ENCODE measurements around the gene MED31.
"Not testable (repeated sequence)": the region's sequence is repeated elsewhere in the genome, so short reads cannot be mapped to it uniquely, and the experiment has no call there.

MED31 gene

DNA sequence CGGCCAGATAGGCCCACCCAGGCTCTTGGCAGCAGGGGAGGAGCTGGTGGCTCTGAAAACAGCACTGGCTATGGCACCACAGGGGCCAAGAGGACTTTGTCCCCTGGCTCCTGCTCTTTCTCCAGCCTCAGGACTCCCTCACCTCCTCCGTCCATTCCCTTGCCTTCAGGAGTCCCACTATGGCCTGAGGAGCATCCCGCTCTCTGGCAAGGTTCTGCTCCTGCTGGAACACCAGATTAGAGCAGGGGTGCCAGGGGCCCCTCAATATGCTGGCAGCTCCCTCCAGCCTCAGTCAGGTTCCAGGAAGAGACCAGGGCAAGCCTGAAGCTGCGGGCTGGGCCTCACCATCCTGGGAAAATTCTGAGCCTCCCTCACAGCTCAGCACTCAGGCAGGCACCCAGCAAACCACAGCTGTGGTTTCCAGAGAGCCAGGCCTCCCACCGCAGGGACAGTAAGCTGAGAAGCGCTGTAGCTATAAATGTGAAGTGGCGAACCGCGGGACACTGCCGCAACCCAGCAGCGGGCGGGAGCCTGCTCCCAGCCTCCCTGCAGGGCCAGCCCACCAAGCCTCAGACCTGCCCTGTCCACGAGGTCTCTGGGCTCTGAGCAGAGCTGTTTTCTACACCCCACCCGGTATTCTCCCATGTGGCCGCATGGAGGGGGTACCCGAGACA lies 25.9 kb upstream of the MED31 start:
- no peak for DNase-seq (ENCODE audit: low spot score)

DNA sequence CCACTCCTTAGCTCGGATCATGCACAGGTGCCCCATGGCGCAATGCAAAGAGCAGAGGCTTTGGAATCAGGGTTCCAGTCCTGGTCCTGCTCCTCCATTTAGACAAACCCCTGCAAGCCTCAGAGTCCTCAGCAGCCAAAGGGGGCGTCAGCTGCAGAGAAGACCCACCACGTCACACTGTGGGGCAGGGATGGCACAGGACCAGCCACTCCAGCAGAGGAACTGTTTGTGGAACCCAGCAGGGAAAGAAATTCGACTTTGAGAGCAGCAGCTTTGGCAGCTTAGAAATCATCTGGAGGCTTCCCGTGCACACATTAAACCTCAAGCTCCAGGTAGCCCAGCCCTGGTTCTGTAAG lies 25.4 kb upstream of the MED31 start:
- no peak for DNase-seq (ENCODE audit: low spot score)

DNA sequence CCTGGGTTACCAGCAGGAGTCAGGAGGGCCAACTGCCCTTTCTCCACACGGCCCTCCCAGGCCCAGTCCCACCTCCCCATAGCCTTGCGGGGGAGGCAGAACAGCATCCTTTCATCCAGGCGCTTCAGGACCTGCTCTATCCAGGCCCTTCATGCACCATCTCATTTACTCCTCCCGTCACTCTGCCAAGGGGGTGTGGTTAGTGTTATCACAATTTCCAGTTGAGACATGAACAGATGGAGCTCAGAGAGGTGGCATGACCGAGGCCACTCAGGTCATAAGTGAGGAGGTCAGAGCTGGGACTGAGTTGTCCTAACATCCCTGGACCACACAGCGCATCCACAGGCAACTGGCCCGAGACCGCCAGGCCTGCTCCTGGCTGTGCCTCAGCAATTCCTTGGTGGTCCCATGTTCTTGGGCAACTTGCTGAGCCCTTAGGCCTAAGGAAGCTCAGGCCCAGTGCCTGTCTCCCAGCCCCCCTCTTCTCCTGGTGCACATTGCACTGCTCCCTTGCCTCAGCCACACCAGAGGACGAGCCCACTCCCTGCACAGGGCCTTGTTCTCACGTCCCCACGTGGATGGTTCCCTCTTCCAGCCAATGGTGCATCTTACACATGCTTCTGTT lies 23.9 kb upstream of the MED31 start:
- DNase-seq (ENCODE audit: low spot score): no peak

DNA sequence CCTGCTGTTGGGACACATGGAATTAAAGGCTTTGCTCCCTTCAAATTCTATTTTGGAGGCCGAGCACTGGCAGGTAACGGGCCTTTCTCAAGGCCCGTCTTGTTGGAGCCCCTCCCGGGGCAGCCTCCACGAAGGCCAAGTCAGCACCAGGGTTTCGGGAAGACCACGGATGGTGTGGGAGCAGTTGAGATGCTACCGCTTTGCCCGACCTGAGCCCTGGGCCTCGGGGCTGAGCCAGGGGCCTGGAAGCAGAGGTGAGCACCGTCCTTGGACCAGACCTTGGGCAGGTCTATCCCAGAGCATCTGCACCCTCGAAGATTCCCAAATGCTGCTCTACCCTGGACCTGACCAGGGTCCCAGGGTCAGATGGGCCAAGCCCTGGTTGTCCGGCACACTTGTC lies 23.2 kb upstream of the MED31 start:
- DNase-seq (ENCODE audit: low spot score): no peak

DNA sequence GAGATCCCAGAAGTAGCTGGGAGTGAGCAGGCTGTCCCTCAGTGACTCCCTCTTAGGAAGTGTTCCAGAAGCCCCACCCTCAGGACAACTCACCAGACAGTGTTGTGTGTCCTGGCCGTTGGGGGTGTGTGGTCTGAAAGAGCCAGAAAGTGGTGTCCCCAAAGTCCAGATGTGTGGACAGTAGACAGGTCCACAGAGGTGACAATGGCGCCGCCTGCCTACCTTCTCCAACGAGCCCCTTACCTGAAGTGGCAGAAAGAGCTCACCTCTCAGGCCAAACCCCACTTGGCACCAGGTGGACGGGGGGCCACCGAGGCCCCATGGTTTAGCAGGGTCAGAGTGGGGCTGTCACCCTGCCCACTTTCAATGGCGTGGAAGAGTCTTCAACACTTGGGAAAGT lies 20.0 kb upstream of the MED31 start:
- no peak for DNase-seq (ENCODE audit: low spot score)

DNA sequence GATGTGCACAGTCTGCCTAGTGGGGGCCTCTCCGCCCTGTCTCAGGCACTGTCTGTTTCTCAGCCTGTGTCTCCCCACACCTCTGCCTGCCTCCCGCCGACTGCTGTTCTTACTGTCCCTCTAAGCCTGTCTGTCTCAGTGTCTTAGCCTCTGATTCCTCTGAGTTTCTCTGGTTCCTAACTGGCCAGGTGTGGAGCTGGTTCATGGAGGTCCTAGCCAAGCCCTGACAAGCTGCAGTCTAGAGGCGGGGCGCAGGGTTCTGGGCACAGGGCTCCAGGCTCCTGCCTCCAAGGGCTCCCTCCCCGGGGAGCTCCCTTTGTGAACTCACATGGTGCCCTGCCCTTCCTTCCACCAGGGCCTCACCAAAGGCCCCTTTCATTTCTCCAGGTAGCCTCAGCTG lies 19.6 kb upstream of the MED31 start:
- DNase-seq (ENCODE audit: low spot score): no peak

DNA sequence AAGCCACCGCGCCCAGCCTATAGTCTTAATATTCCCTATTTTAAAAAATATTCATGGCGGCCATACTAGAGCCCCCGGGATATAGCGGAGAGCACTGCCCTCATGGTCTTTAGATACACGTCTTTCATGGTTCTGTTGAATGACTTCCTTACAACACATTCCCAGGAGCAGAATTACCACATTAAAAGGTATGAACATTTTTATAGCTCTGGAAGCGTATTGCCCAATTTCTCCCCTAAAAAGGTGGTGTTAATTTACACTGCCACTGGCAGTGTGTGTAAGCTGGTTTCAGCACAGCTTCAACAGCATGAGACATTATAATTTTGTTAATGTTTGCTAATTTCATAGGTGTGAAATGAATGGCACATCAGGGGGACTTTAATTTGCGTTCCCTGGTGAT lies 19.2 kb upstream of the MED31 start:
- DNase-seq (ENCODE audit: low spot score): no peak

DNA sequence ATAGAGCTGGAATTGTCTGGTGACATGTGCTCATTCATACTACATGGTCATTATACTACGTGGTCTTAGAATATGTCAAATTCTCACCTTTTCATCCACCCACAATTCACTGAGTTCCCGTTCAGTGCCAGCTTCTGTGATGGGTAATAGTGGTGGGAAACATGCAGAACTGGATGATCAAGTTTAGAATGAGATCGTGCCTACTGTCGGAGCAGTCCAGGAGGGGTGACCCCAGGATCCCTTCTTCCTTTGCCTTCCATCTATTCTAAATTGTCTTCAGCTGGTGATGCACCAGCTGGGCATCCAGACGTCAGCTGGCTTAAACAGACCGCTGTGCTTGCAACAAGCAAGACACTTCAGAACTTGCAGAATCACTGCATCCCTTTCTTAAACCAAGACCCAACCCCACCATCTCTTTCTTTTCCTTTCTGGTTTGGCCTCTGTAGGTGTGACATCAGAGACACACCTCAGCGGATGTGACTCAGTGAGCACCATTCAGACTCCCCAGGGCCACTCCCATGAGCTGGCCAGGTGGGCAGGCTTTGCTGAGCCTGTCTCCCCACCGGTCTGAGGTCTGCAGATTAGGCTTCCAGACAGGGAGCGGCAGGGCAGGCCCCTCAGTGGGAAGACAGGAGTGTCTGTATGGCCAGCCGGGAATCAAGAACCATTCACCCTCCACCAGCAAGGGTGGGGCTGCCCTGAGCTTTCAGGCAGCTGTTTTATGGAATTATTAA lies 18.2 kb upstream of the MED31 start:
- no peak for DNase-seq (ENCODE audit: low spot score)

DNA sequence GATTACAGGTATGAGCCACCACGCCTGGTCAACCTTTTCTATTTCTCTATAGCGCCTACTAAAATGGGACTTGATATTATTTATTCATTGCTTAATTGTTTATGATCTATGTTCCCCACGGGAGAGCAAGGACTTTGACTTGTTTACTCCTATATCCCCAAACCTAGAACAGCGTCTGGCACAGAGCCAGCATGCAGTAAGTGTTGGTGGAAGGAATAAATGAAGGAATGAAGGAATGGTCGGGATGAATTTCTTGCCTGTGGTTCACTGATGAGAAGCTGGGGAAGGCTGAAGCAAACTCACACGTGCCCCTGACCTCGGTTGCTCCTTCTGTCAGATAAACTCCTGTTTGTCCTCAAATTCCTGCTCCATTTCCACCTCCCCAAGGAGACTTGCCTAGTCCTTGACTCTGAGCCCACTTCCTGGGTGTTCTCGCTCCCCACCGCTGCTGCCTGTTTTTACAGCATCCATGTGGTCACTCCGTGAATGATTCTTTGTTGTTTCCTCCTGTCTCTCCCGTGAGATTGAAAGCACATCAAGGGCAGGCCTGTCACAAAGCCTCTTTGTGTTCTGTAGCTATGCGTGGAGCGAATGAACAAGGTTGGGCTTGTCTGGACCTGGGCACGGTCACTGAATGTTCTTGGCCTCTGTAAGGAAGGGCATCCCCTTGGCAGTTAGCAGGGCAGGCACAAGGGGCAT lies 17.5 kb upstream of the MED31 start:
- DNase-seq (ENCODE audit: low spot score): no peak

DNA sequence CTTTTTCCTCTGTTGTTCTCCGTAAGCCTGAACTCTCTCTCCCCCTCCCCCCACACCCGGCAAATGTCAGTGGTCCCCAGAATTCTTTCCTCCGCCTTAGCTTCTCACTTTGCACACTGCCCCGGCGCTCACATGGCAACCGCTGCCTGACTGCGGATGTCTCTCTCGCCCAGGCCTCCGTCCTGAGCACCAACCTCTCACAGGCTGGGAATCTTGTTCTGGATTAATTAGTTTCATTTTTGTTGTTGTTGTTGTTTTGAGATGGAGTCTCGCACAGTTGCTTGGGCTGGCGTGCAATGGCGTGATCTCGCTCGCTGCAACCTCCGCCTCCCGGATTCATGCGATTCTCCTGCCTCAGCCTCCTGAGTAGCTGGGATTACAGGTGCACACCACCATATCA lies 16.8 kb upstream of the MED31 start:
- no peak for DNase-seq (ENCODE audit: low spot score)

DNA sequence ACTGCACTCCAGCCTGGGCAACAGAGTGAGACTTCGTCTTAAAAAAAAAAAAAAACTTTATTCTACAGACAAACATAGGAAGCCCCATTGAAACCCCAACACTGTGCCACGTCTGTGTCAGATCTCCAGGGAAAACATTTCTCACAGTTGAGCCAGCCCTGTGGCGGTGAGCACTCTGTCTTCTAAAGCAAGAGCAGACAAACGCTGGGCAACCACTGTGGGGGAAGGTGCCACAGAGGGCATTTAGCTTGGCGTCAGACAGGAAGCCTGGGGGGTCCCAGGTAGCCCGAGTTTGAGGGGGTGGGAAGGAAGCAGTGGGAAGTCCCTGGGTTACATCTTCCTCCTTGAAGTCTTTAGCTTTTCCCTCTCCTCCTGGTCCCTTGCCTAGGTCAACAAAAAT lies 16.1 kb upstream of the MED31 start:
- DNase-seq (ENCODE audit: low spot score): no peak

DNA sequence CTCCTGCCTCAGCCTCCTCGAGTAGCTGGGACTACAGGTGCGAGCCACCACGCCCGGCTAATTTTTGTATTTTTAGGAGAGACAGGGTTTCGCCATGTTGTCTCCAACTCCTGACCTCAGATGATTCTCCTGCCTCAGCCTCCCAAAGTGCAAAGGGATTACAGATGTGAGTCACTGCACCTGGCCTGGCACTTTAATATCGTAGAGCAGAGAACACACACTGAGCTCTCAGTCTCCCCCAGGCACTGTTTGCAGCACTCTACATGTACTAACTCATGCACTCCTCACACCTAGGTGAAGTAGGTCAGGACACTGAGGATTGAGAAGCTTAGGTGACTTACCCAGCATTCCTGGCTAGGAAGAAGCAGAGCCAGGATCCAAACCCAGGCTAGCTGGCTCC lies 15.2 kb upstream of the MED31 start:
- no peak for DNase-seq (ENCODE audit: low spot score)

DNA sequence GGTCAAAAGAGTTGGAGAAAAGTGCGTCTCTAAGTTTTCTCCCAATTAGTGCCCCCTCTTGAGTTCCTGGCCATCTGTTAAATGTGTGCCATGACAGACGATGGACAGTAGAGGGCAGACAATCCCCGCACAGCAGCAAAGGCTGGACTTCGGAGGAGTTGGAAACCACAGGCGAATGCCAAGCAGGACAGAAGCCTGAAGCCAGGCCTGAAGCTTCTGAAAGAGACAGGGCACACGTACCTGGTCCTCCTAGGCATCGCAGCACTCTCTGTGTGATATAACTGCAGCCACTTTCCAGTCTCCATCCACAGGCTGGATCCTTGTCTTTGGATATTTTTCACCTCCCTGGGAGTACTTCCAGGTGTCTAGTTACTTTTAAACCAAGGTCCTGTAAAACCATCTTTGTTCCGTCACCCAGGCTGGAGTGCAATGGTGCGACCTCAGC lies 14.7 kb upstream of the MED31 start:
- DNase-seq (ENCODE audit: low spot score): peak; percentile 70

DNA sequence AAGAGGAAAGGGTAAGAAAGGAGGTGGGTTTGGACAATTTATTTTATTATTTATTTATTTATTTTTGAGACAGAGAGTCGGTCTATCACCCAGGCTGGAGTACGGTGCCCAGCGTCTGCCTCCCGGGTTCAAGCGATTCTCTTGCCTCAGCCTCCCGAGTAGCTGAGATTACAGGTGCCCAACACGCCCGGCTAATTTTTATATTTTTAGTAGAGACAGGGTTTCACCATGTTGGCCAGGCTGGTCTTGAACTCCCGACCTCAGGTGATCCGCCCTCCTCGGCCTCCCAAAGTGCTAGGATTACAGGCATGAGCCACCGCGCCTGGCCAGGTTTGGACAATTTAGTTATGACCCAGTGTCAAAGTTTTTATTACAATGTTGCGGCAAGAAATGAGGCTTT lies 11.8 kb upstream of the MED31 start:
- DNase-seq (ENCODE audit: low spot score): not testable (repeated sequence)

DNA sequence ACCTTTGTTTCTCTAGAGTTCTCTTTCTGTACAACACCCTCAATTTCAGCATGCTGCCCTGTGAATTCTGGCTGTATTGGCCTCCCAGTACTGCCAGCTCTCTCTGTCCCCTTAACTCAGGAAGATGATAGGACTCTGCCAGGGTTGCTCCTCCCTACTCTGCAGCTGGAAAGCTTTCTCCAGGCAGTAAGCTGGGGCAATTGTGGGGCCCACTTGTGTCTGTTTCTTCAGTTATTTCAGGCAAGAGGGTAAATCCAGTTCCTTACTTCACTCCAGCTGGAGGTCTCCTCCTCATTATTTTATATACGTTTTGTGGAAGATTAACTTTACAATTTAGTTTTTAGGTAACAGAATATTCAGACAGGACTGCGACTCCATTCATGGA lies 10.1 kb upstream of the MED31 start:
- DNase-seq (ENCODE audit: low spot score): no peak

DNA sequence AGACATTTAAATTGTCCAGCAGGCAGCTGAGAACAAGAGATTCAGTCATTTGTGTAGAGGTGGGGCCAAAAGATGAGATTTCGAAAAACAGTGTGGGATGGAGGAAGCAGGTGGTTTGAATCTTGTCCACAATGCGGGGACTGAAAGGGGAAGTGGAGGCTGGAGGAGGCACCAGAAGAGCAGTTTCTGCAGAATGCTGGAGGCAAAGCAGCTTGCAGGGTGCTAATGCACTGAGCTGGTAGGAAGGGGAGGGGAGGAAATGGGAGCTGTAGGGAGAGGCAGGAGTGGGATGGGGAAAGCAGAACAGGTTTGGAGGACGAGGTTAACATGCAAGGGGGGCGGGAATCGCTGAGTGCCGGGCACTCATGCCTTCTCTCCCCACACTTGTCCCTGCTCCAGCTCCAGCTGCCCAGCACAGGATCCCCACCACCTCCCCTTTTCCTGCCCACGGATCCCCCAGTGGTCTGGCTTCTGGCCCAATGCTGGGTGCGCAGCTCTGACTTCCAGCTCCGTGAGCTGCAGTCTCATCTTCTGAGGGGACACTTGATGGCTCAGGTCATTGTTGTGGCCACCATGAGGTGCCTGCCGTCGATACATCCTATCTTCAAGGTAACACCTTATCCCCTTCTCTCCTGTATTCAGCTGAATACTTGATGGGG lies 9.5 kb upstream of the MED31 start:
- no peak for DNase-seq (ENCODE audit: low spot score)

DNA sequence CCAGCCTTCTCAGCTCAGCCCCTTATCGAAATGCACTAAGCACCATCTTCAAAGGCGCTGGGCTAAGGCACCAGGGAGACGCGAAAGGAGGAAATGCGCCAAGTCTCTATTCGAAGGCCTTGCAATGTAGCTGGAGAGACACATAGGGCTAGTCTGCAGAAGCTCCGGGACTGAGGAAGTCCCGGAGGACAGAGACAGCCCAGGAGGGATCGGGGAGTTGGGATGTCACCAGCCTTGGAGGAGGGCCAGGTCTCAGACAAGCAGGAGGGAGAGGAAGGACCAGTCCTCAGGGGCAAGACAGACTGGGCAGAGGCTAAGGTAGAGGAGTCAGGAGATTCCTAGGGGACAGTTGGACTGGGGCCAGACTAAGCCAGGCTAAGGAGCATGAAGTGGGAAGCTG lies 8.7 kb upstream of the MED31 start:
- DNase-seq (ENCODE audit: low spot score): no peak

DNA sequence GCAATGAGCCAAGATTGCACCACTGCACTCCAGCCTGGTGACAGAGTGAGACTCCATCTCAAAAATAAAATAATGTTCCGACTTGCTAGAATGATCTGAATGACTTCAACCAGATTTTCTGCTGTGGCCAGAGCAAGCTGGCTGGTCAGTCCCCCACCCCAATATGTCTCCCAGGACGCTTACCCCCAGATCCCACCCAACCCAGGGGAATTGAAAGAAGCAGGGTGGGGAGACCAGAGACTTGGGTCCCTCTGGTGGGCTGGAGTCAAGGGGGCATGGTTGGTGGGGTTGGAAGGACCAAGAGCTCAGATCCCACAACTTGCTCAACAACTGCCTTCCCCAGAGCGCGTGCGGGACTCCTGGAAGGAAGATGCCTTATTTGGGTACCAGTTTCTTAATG lies 7.0 kb upstream of the MED31 start:
- not testable (repeated sequence) for DNase-seq (ENCODE audit: low spot score)

DNA sequence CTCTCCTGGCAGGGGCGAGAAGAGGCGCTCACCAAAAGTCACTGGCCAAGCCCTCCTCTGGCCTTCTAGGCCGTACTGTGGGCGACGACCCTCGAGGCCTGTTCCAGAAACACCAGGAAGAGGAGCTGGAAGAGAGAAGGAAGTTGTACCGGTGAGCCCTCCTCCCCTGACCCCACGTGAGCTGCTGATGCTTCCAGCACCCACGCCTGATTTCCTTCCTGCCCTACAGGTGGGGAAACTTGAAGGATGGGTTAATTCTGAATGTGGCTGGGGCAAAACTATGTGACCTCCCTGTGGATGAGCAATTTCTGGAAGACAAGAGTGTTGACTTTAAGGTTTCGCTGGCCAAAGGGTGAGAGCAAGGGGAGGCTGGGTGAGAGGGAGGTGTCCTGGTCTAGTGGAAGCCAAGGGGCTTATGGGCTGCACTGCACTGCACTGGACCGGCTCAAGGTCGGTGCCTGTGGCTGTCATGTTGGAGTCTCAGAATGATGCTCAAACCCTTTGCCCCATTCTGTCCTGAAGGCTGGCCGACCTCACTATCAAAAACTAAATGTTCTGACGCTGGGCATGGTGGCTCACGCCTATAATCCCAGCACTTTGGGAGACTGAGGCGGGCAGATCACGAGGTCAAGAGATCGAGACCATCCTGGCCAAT lies 6.4 kb upstream of the MED31 start:
- DNase-seq (ENCODE audit: low spot score): no peak

DNA sequence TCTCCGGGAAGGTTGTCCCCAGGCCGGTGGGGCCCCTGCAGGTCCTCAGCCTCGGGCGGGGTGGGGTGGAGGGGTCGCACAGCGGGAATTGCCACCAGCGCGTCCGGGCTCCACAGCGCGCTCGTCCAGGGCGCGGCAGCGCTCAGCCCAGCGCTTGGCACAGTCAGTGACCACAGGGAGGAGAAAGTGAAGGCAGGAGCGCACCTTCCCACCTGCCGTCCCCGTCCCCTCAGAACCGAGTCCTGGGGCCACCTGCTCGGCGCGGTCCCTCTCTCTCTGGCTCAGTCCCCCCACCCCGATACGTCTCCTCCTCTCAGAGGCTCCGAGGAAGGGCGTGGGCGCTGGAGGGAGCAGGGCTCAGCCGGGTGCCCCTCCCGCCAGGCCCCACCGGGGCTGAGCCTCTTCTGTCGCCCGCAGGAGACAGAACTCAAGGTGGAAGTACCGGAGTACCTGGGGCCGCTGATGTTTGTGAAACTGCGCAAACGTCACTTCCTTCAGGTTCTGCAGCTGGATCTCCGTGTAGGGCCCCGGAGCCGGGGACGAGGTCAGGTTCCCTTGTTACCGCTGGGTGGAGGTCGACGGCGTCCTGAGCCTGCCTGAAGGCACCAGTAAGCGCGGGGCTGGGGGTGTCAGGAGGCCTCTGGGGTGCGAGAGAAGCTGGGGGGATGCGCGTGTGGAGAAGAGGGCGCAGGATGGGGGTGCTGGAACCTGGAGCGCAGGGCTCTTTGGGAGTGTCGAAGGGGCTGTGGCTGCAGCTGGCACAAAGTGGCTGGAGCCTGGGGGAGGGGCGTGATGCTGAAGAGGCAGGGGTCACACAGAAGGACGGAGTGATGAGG lies 5.6 kb upstream of the MED31 start:
- not testable (repeated sequence) for DNase-seq (ENCODE audit: low spot score)
